ENCODE data around the gene PLXNA4.

Gene PLXNA4

GRCh38 chr7:132118641-132119040, 457.6 kb downstream of the PLXNA4 start:
- FAIRE-seq (no peak), DNase-seq (ENCODE audit: insufficient read length, low spot score) (no peak)

GRCh38 chr7:132117636-132118035, 458.6 kb downstream of the PLXNA4 start:
- DNase-seq (ENCODE audit: insufficient read length, low spot score): no peak
- no peak for TF ChIP-seq PAX5 (IDR thresholded peaks at IDR 0.05; ENCODE audit: insufficient read depth, low read length, severe bottlenecking)
- no peak for TF ChIP-seq POU2F2 (IDR thresholded peaks at IDR 0.05; ENCODE audit: low read depth, low read length)
- no peak for TF ChIP-seq POLR2AphosphoS5 (IDR thresholded peaks at IDR 0.05; ENCODE audit: low read depth, low read length)
- TF ChIP-seq TAF1 (IDR thresholded peaks at IDR 0.05; ENCODE audit: low read depth, low read length): no peak
- TF ChIP-seq SPI1 (IDR thresholded peaks at IDR 0.05; ENCODE audit: low read depth, low read length): no peak
- TF ChIP-seq POLR2A (IDR thresholded peaks at IDR 0.05; ENCODE audit: low read depth, low read length): no peak
- no peak for FAIRE-seq

More at GRCh38 chr7:132118641-132119040, 457.6 kb downstream of the PLXNA4 start:
- TF ChIP-seq SPI1 (IDR thresholded peaks at IDR 0.05; ENCODE audit: low read depth, low read length): no peak
- TF ChIP-seq POLR2AphosphoS5 (IDR thresholded peaks at IDR 0.05; ENCODE audit: low read depth, low read length): no peak
- no peak for TF ChIP-seq TAF1 (IDR thresholded peaks at IDR 0.05; ENCODE audit: low read depth, low read length)
- no peak for TF ChIP-seq PAX5 (IDR thresholded peaks at IDR 0.05; ENCODE audit: insufficient read depth, low read length, severe bottlenecking)
- no peak for TF ChIP-seq POLR2A (IDR thresholded peaks at IDR 0.05; ENCODE audit: low read depth, low read length)
- no peak for TF ChIP-seq POU2F2 (IDR thresholded peaks at IDR 0.05; ENCODE audit: low read depth, low read length)

GRCh38 chr7:132117181-132117580, 459.1 kb downstream of the PLXNA4 start:
- FAIRE-seq (no peak), DNase-seq (ENCODE audit: insufficient read length, low spot score) (no peak)
- TF ChIP-seq PAX5 (IDR thresholded peaks at IDR 0.05; ENCODE audit: insufficient read depth, low read length, severe bottlenecking): no peak

- no peak for TF ChIP-seq SPI1 (IDR thresholded peaks at IDR 0.05; ENCODE audit: low read depth, low read length)
- TF ChIP-seq PAX5 (IDR thresholded peaks at IDR 0.05; ENCODE audit: insufficient read depth, low read length, severe bottlenecking): no peak
- no peak for FAIRE-seq
- DNase-seq (ENCODE audit: insufficient read length, low spot score): no peak
Observed at GRCh38 chr7:132116369-132116768, 459.9 kb downstream of the PLXNA4 start.

GRCh38 chr7:132115758-132116157, 460.5 kb downstream of the PLXNA4 start:
- FAIRE-seq: no peak
- no peak for TF ChIP-seq POLR2A (IDR thresholded peaks at IDR 0.05; ENCODE audit: low read depth, low read length)
- no peak for TF ChIP-seq PAX5 (IDR thresholded peaks at IDR 0.05; ENCODE audit: insufficient read depth, low read length, severe bottlenecking)
- TF ChIP-seq POU2F2 (IDR thresholded peaks at IDR 0.05; ENCODE audit: low read depth, low read length): no peak
- no peak for TF ChIP-seq TAF1 (IDR thresholded peaks at IDR 0.05; ENCODE audit: low read depth, low read length)
- TF ChIP-seq SPI1 (IDR thresholded peaks at IDR 0.05; ENCODE audit: low read depth, low read length): no peak
- no peak for TF ChIP-seq POLR2AphosphoS5 (IDR thresholded peaks at IDR 0.05; ENCODE audit: low read depth, low read length)
- DNase-seq (ENCODE audit: insufficient read length, low spot score): no peak

- TF ChIP-seq POU2F2 (IDR thresholded peaks at IDR 0.05; ENCODE audit: low read depth, low read length) (no peak), POLR2A (IDR thresholded peaks at IDR 0.05; ENCODE audit: low read depth, low read length) (no peak), TAF1 (IDR thresholded peaks at IDR 0.05; ENCODE audit: low read depth, low read length) (no peak)
- DNase-seq (ENCODE audit: insufficient read length, low spot score) (no peak), FAIRE-seq (no peak)
Observed at GRCh38 chr7:132115028-132115427, 461.2 kb downstream of the PLXNA4 start.

- FAIRE-seq (no peak), DNase-seq (ENCODE audit: insufficient read length, low spot score) (no peak)
- TF ChIP-seq SPI1 (IDR thresholded peaks at IDR 0.05; ENCODE audit: low read depth, low read length) (no peak), POU2F2 (IDR thresholded peaks at IDR 0.05; ENCODE audit: low read depth, low read length) (no peak), POLR2A (IDR thresholded peaks at IDR 0.05; ENCODE audit: low read depth, low read length) (no peak), TAF1 (IDR thresholded peaks at IDR 0.05; ENCODE audit: low read depth, low read length) (no peak), PAX5 (IDR thresholded peaks at IDR 0.05; ENCODE audit: insufficient read depth, low read length, severe bottlenecking) (no peak), POLR2AphosphoS5 (IDR thresholded peaks at IDR 0.05; ENCODE audit: low read depth, low read length) (no peak)
Observed at GRCh38 chr7:132114411-132114810, 461.9 kb downstream of the PLXNA4 start.

GRCh38 chr7:132113536-132114371, 462.5 kb downstream of the PLXNA4 start:
- FAIRE-seq (no peak), DNase-seq (ENCODE audit: insufficient read length, low spot score) (no peak)
- TF ChIP-seq PAX5 (IDR thresholded peaks at IDR 0.05; ENCODE audit: insufficient read depth, low read length, severe bottlenecking): no peak
- no peak for TF ChIP-seq TAF1 (IDR thresholded peaks at IDR 0.05; ENCODE audit: low read depth, low read length)
- TF ChIP-seq POLR2A (IDR thresholded peaks at IDR 0.05; ENCODE audit: low read depth, low read length): no peak
- no peak for TF ChIP-seq POU2F2 (IDR thresholded peaks at IDR 0.05; ENCODE audit: low read depth, low read length)
- no peak for TF ChIP-seq POLR2AphosphoS5 (IDR thresholded peaks at IDR 0.05; ENCODE audit: low read depth, low read length)
- no peak for TF ChIP-seq SPI1 (IDR thresholded peaks at IDR 0.05; ENCODE audit: low read depth, low read length)

GRCh38 chr7:132112657-132113056, 463.6 kb downstream of the PLXNA4 start:
- FAIRE-seq: no peak
- DNase-seq (ENCODE audit: insufficient read length, low spot score): no peak
- TF ChIP-seq POU2F2 (IDR thresholded peaks at IDR 0.05; ENCODE audit: low read depth, low read length): no peak
- TF ChIP-seq SPI1 (IDR thresholded peaks at IDR 0.05; ENCODE audit: low read depth, low read length): no peak
- TF ChIP-seq TAF1 (IDR thresholded peaks at IDR 0.05; ENCODE audit: low read depth, low read length): no peak
- no peak for TF ChIP-seq PAX5 (IDR thresholded peaks at IDR 0.05; ENCODE audit: insufficient read depth, low read length, severe bottlenecking)
- no peak for TF ChIP-seq POLR2AphosphoS5 (IDR thresholded peaks at IDR 0.05; ENCODE audit: low read depth, low read length)
- no peak for TF ChIP-seq POLR2A (IDR thresholded peaks at IDR 0.05; ENCODE audit: low read depth, low read length)

- no peak for DNase-seq (ENCODE audit: insufficient read length, low spot score)
- FAIRE-seq: no peak
- TF ChIP-seq POLR2AphosphoS5 (IDR thresholded peaks at IDR 0.05; ENCODE audit: low read depth, low read length) (no peak), SPI1 (IDR thresholded peaks at IDR 0.05; ENCODE audit: low read depth, low read length) (no peak), TAF1 (IDR thresholded peaks at IDR 0.05; ENCODE audit: low read depth, low read length) (no peak), POLR2A (IDR thresholded peaks at IDR 0.05; ENCODE audit: low read depth, low read length) (no peak), POU2F2 (IDR thresholded peaks at IDR 0.05; ENCODE audit: low read depth, low read length) (no peak)
Observed at GRCh38 chr7:132112106-132112505, 464.2 kb downstream of the PLXNA4 start.
